Stomach (tissue), 9 donors: ENCODE data around the gene LDHD. TPM values are rescaled to one million over a fixed set of nuclear protein-coding genes. Genes with fewer than 3 reads are reported as not detected.

Experiments used
- DNase-seq, 2 donors: peaks; one replicate each; pipeline versions ENCODE4 v3.0.0 to v3.0.0-alpha.2; 2013 to 2019
- H3K27ac ChIP-seq, 5 donors: fragments of 200-600 bp in 4 of 5; sonication (generic) in 4 of 5; one replicate each; pipeline ENCODE4 v1.5.1; 2013 to 2019; ENCODE audit warnings: mild to moderate bottlenecking in 1 of 5, moderate library complexity in 1 of 5
- H3K27me3 ChIP-seq, 3 donors: fragments of 200-600 bp; sonication (generic); one replicate each; pipeline ENCODE4 v1.5.1; 2017 to 2019; ENCODE audit warnings: mixed run types in 1 of 3
- H3K36me3 ChIP-seq, 4 donors: fragments of 200-600 bp; sonication (generic); 1 replicate in 3 of 4; 2 replicates in 1 of 4; pipeline ENCODE4 v1.5.1; 2016 to 2019
- H3K4me1 ChIP-seq, 4 donors: fragments of 200-600 bp; sonication (generic); one replicate each; pipeline ENCODE4 v1.5.1; 2016 to 2019
- H3K4me3 ChIP-seq, 4 donors: fragments of 200-600 bp; sonication (generic) in 3 of 4; one replicate each; pipeline ENCODE4 v1.5.1; 2016 to 2019; ENCODE audit warnings: mild to moderate bottlenecking in 1 of 4
- H3K9me3 ChIP-seq, 4 donors: fragments of 200-600 bp; sonication (generic); one replicate each; pipeline ENCODE4 v1.5.1; 2016 to 2019
- EP300 ChIP-seq: sonication (generic); formaldehyde crosslinking; IDR thresholded peaks from one replicate; pipeline ENCODE4 v1.6.1; 2017; ENCODE audit warnings: antibody characterized with exemption
- POLR2A ChIP-seq, 4 donors: fragments of 450-650 bp; IDR thresholded peaks; one replicate each; pipeline ENCODE4 v1.6.1; 2016; ENCODE audit warnings: antibody characterized with exemption in 4 of 4, control low read depth in 2 of 4, mild to moderate bottlenecking in 1 of 4, moderate library complexity in 1 of 4
- POLR2AphosphoS5 ChIP-seq, 3 donors: sonication (generic); formaldehyde crosslinking; IDR thresholded peaks; one replicate each; pipeline ENCODE4 v1.6.1; 2016; ENCODE audit warnings: antibody characterized with exemption in 3 of 3
- WGBS, 5 donors: extraction: QIAGEN DNeasy Blood & Tissue Kit in 3 of 5; methylation state at CpG; one replicate each; pipeline versions ENCODE4 v1.1.5 to v1.1.7; 2013 to 2018; 5-methylcytosine and 5-hydroxymethylcytosine counted together
- intact Hi-C: fragments of 100-400 bp; cut with DNase I; formaldehyde crosslinking; loops from one replicate; pipeline ENCODE4 v1.15.1; 2023; ENCODE audit warnings: low total_unique reads
- polyA plus RNA-seq, 3 donors: library from polyadenylated mRNA; stranded (reverse); fragments of 200-250 nt; gene quantifications; one replicate each; pipeline ENCODE4 v1.2.3, GENCODE V29; 2013
- total RNA-seq, 5 donors: library from RNA; depleted of rRNA; stranded (reverse); fragments of >200 nt; gene quantifications; one replicate each; pipeline versions ENCODE4 v1.1.0 to v1.2.3, GENCODE V29; 2014 to 2016
- TF ChIP-seq, protein P1 (sequence below), 7 experiments: fragments of 450-650 bp in 4 of 7; fragments of 200-600 bp in 3 of 7; sonication (generic) in 3 of 7; IDR thresholded peaks; one replicate each; pipeline ENCODE4 v1.5.1; 2016 to 2019; ENCODE audit warnings: antibody characterized with exemption in 7 of 7, control low read depth in 2 of 7, mild to moderate bottlenecking in 1 of 7
- donor health status: healthy with polysubstance abuse.
- donor health status: Bipolar disorder and iron deficiency.
- donor health status: healthy.

Gene LDHD
- total and polyA plus RNA-seq, 8 donors: 5.0 to 110 (median 24.1) TPM

DNA sequence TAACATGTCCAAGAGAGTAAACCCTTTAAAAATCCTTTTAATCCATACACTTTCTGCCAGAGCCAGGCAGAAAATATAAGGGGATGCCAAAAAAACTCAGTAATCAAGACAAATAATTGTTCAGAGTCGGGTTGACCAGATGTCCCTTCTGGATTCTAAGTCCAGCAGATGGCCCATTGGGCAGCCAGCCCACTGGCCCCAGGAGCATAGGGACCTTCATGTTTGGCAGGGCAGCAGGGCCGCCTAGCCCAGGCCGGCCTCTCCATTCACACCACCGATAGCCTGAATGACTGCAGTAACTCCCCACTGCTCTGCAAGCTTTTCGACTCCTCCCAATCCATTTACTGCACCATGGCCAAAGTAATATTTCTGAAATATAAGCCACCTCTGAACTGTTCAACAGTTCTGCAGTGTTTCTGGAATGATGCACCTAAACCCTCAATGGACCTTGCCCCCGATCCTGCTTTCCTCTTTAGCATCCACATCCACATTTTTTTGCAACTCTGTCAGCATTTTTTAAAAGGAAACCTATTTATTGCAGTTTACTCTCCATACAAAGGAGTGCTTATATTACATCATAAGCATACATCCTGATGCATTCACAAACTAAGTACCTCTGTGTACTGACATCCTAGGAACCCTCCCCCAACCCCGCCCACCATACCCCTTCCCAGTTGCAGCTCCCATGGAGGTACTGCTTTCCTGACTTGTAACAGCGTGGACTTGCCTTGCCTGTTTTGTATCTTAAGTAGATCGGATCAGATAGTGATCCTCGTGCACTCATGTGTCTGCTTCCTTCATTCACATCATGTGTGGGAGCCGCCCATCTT, 46.4 kb downstream of the LDHD start:
- WGBS, 5 donors: 42 to 50% (median 43%) methylated on average over 11 of the region's 11 CpGs
- Histone ChIP-seq H3K4me1 (peaks cover 47 to 91% (median 71%) of the 10 kb centered on the region in 4 donors), H3K4me3 (no peak overlapping the region), H3K27me3 (no peaks in the 10 kb centered on the region), H3K36me3 (no peaks in the 10 kb centered on the region), H3K9me3 (no peaks in the 10 kb centered on the region), H3K27ac (peak overlapping the region; percentile 36 to 74 (median 66))
- intact Hi-C loops: no loop called here
- peak; percentile 59 to 62 for DNase-seq
- no peak for TF ChIP-seq POLR2AphosphoS5 (IDR thresholded peaks at IDR 0.05)

DNA sequence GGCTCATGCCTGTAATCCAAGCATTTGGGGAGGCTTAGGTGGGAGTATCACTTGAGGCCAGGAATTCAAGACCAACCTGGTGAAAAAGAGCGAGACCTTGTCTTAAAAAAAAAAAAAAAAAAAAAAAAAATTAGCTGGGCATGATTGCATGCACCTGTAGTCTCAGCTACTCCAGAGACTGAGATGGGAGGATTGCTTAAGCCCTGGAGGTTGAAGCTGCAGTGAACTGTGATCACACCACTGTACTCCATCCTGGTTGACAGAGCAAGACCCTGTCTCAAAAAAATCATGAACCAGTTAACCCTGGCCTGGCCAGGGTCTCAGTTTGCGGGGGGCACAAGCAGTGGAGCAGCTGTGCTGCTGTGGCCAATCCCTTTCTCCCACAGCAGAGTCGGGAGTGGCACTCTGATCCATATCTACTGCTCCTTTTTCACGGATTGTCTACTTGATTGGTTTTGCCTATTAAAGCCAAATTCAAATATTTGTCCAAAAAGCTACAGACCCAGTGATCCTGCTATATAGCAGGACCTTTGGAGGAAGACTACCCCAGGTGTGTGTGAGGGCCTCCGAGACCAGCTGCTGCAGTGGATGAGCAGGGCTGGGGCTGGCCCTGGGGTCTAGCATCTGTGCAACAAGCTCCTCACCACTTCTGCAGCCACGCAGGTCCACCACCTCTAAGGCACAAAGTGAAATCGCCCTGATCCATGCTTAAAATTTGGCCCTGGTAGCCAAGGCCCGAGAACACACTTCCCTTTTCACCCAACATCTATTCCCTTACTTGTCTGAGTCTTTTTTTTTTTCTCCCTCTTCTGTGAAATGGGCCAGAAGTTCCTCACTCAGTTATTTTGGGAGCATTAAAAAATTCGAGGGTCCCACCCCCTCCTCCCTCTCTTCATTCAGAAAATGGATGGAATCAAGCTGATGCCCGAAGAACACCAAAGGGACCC, 48.2 kb downstream of the LDHD start:
- DNase-seq: no peak
- Histone ChIP-seq H3K27ac (peak overlapping the region in 3 of 5 donors; percentile 30 to 69 (median 62)), H3K27me3 (no peaks in the 10 kb centered on the region), H3K9me3 (no peaks in the 10 kb centered on the region), H3K4me3 (no peak overlapping the region), H3K36me3 (no peaks in the 10 kb centered on the region), H3K4me1 (peaks cover 58 to 91% (median 77%) of the 10 kb centered on the region in 4 donors)
- 70 to 76% (median 72%) methylated on average over 10 of the region's 10 CpGs for WGBS, 5 donors
- TF ChIP-seq, protein P1, sequence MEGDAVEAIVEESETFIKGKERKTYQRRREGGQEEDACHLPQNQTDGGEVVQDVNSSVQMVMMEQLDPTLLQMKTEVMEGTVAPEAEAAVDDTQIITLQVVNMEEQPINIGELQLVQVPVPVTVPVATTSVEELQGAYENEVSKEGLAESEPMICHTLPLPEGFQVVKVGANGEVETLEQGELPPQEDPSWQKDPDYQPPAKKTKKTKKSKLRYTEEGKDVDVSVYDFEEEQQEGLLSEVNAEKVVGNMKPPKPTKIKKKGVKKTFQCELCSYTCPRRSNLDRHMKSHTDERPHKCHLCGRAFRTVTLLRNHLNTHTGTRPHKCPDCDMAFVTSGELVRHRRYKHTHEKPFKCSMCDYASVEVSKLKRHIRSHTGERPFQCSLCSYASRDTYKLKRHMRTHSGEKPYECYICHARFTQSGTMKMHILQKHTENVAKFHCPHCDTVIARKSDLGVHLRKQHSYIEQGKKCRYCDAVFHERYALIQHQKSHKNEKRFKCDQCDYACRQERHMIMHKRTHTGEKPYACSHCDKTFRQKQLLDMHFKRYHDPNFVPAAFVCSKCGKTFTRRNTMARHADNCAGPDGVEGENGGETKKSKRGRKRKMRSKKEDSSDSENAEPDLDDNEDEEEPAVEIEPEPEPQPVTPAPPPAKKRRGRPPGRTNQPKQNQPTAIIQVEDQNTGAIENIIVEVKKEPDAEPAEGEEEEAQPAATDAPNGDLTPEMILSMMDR (IDR thresholded peaks at IDR 0.05): no peak
- TF ChIP-seq EP300 (no peak), POLR2A (IDR thresholded peaks at IDR 0.05) (no peak), POLR2AphosphoS5 (IDR thresholded peaks at IDR 0.05) (no peak)
- intact Hi-C loops: no loop called here

DNA sequence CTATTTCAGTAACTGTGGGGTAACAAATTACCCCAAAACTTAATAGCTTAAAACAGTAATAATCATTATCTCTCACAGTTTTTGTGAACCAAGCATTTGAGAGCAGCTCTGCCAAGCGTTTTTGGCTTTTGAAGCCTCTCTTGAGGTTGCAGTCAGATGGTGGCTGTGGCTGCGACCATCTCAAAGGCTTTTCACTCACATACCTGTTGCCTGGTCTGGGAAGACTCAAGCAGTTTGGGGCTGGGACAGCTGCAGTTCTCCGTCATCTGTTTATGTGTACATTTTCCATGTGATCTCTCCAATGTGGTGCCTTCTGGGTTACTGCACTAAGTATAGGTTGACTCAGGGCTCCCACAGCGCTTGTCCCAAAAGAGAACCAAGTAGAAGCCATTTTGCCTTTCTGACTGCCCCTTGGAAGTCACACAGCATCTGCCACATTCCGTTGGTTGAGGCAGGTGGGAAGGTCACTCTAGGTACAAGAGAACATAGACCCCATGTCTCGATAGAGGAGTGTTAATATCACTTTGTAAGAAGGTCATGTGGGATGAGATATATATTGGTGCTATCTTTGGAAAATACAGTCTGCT, 49.6 kb downstream of the LDHD start:
- peak overlapping the region; percentile 37 to 88 (median 83) for H3K27ac ChIP-seq
- no peaks in the 10 kb centered on the region for H3K27me3 ChIP-seq
- DNase-seq: no peak
- peaks cover 62 to 93% (median 82%) of the 10 kb centered on the region in 4 donors for H3K4me1 ChIP-seq
- 75 to 91% (median 87%) methylated on average over 6 of the region's 6 CpGs for WGBS, 5 donors
- no peak for TF ChIP-seq POLR2AphosphoS5 (IDR thresholded peaks at IDR 0.05)
- no peak for TF ChIP-seq EP300
- TF ChIP-seq, protein P1 (IDR thresholded peaks at IDR 0.05): no peak
- TF ChIP-seq POLR2A (IDR thresholded peaks at IDR 0.05): no peak
- intact Hi-C loops: no loop called here
- H3K4me3 ChIP-seq: no peak overlapping the region
- H3K36me3 ChIP-seq: no peaks in the 10 kb centered on the region
- H3K9me3 ChIP-seq: no peaks in the 10 kb centered on the region

DNA sequence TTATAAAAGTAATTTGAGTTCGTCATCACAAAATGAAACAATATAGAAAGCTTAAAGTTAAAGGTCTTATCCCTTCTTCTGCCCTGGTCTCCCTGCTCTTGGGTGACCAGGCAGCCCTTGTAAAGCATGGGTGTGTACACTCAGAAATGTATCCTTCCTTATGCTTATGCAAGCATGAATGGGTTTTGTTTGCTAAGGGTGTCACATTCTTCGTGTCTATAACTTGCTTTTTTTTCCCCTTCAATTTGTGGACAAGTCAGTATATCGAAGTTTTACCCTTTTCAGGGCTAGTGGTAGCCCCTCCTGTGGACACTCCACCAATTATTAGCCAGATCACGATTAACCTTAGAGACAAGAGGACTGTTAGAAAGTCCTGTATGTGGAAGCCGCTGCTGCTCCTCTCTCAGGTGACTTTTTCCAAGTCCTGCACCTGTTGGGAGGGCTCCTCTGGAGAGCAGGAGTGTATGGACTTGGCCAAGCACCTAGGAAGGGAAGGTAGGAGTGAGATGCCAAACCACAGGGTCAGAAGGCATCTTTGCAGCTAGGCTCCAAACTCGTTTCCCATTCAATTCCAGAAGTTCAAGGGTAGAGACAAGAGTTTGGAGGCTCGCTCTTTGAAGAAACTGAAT, 50.9 kb downstream of the LDHD start:
- 26 to 49% (median 43%) methylated on average over 7 of the region's 7 CpGs for WGBS, 5 donors
- Histone ChIP-seq H3K36me3 (no peaks in the 10 kb centered on the region), H3K9me3 (no peaks in the 10 kb centered on the region), H3K4me3 (peak overlapping the region in 1 of 4 donors; percentile 7), H3K4me1 (peaks cover 61 to 91% (median 83%) of the 10 kb centered on the region in 4 donors), H3K27ac (peak overlapping the region; percentile 83 to 94 (median 85)), H3K27me3 (no peaks in the 10 kb centered on the region)
- TF ChIP-seq POLR2AphosphoS5 (IDR thresholded peaks at IDR 0.05) (peak in 2 of 3 donors; percentile 46 to 69), EP300 (no peak), POLR2A (IDR thresholded peaks at IDR 0.05) (no peak)
- TF ChIP-seq, protein P1 (IDR thresholded peaks at IDR 0.05): no peak
- DNase-seq: peak; percentile 56 to 81
- intact Hi-C loops: no loop called here
